Measurements from ENCODE around the gene TPCN1. TPM values are rescaled to one million over a fixed set of nuclear protein-coding genes. Genes with fewer than 3 reads are reported as not detected.

The TPCN1 gene
- total RNA-seq, 1 experiment from 2014 or later = 91.1 TPM

DNA sequence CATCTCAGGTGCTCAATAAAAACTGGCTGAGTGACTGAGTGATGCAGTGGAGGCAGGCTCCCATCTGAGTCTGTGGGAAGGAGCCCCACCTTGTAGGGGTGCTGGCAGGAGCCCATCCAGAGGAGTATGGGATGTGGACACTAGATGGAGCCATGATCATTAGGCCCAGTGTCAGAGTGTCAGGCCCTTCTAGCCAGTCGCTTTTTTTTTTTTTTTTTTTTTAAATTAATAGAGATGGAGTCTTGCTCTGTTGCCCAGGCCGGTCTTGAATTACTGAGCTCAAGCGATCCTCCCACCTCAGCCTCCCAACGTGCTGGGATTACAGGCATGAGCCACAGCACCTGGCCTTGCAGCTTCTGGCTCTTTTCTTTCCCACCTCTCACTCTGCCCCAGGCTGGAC lies 24.3 kb upstream of the TPCN1 start:
- Mint-ChIP-seq H3K36me3 (ENCODE audit: insufficient read depth, unreplicated experiment) (peaks cover 14% of the 10 kb centered on the region), H3K4me1 (ENCODE audit: low read depth, unreplicated experiment) (peaks cover 13% of the 10 kb centered on the region), H3K4me3 (ENCODE audit: low read depth, unreplicated experiment) (no peak overlapping the region), H3K27me3 (ENCODE audit: unreplicated experiment) (no peaks in the 10 kb centered on the region), H3K27ac (ENCODE audit: unreplicated experiment) (peak overlapping the region; percentile 42), H3K9me3 (ENCODE audit: low read depth, unreplicated experiment) (no peaks in the 10 kb centered on the region)
- peak; percentile 81 for DNase-seq
- TF ChIP-seq, protein P1, sequence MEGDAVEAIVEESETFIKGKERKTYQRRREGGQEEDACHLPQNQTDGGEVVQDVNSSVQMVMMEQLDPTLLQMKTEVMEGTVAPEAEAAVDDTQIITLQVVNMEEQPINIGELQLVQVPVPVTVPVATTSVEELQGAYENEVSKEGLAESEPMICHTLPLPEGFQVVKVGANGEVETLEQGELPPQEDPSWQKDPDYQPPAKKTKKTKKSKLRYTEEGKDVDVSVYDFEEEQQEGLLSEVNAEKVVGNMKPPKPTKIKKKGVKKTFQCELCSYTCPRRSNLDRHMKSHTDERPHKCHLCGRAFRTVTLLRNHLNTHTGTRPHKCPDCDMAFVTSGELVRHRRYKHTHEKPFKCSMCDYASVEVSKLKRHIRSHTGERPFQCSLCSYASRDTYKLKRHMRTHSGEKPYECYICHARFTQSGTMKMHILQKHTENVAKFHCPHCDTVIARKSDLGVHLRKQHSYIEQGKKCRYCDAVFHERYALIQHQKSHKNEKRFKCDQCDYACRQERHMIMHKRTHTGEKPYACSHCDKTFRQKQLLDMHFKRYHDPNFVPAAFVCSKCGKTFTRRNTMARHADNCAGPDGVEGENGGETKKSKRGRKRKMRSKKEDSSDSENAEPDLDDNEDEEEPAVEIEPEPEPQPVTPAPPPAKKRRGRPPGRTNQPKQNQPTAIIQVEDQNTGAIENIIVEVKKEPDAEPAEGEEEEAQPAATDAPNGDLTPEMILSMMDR (IDR thresholded peaks at IDR 0.05; ENCODE audit: unreplicated experiment) = peak; percentile 57
- no TSS peak for BruUV-seq (replicated peaks)
- CTCF ChIA-PET = interaction anchor here (0.6 kb wide), 8 partner anchors 10 to 43 kb away, joined by 3 to 8 read pairs (median 4); partner anchors contain the start of gene DDX54
- intact Hi-C loops (cut with micrococcal nuclease; ENCODE audit: unreplicated experiment) = loop anchor here (5.0 kb wide), 4 partner anchors 45 to 225 kb away; partner anchors contain the start of genes PLBD2 and SDSL

DNA sequence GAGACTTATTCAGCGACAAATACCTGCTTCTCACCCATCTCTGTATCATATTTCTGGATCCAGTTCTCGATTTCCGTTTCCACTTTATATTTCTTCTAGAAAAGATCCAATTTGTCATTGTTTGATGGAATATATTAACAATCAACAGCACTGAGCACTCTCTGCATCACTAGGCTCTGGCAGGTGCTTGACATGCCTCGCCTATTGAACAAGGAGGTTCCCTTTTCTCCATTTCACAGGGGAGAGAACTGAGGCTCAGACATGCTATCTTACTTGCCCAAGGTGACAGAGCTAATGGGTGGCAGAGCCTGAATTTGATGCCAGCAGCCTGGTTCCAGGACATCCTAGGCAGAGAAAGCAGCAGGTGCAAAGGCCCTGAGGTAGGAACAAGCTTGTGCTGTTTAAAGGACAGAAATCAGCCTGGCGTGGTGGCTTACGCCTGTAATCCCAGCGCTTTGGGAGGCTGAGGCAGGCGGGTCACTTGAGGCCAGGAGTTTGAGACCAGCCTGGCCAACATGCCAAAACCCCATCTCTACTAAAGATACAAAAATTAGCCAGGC lies 23.7 kb upstream of the TPCN1 start:
- intact Hi-C loops (cut with micrococcal nuclease; ENCODE audit: unreplicated experiment) = loop anchor here (5.0 kb wide), 4 partner anchors 45 to 225 kb away; partner anchors contain the start of genes PLBD2 and SDSL
- TSS peak; percentile 9 for BruUV-seq (replicated peaks)
- TF ChIP-seq, protein P1 (IDR thresholded peaks at IDR 0.05; ENCODE audit: unreplicated experiment) = no peak
- H3K36me3 Mint-ChIP-seq (ENCODE audit: insufficient read depth, unreplicated experiment) = peaks cover 8% of the 10 kb centered on the region
- H3K9me3 Mint-ChIP-seq (ENCODE audit: low read depth, unreplicated experiment) = no peaks in the 10 kb centered on the region
- H3K27ac Mint-ChIP-seq (ENCODE audit: unreplicated experiment) = peak overlapping the region; percentile 42
- peaks cover 13% of the 10 kb centered on the region for H3K4me1 Mint-ChIP-seq (ENCODE audit: low read depth, unreplicated experiment)
- CTCF ChIA-PET = interaction anchor here (0.6 kb wide), 8 partner anchors 10 to 42 kb away, joined by 3 to 8 read pairs (median 4); partner anchors contain the start of gene DDX54
- H3K4me3 Mint-ChIP-seq (ENCODE audit: low read depth, unreplicated experiment) = no peak overlapping the region
- DNase-seq = no peak
- H3K27me3 Mint-ChIP-seq (ENCODE audit: unreplicated experiment) = no peaks in the 10 kb centered on the region

DNA sequence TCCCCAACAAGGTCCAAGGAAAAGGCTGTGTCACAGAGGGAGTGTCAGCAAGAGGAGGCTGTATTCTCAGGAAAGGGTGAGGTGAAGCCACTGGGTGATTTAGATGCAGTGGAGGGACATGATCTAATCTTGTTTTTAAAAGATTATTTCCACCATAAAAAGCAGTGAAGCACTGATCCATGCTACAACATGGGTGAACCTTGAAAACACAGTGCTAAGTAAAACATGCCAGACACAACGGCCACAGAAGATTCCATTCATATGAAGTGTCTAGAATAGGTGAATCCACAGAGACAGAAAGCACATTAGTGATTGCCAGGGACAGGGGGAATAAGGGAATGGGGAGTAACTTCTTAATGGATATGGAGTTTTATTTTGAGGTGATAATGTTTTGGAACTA lies 23.0 kb upstream of the TPCN1 start:
- no peaks in the 10 kb centered on the region for H3K27me3 Mint-ChIP-seq (ENCODE audit: unreplicated experiment)
- CTCF ChIA-PET = no interaction called here
- no peak overlapping the region for H3K27ac Mint-ChIP-seq (ENCODE audit: unreplicated experiment)
- BruUV-seq (replicated peaks) = no TSS peak
- DNase-seq = no peak
- H3K4me1 Mint-ChIP-seq (ENCODE audit: low read depth, unreplicated experiment) = peaks cover 12% of the 10 kb centered on the region
- peaks cover 7% of the 10 kb centered on the region for H3K36me3 Mint-ChIP-seq (ENCODE audit: insufficient read depth, unreplicated experiment)
- H3K9me3 Mint-ChIP-seq (ENCODE audit: low read depth, unreplicated experiment) = no peaks in the 10 kb centered on the region
- TF ChIP-seq, protein P1 (IDR thresholded peaks at IDR 0.05; ENCODE audit: unreplicated experiment) = no peak
- intact Hi-C loops (cut with micrococcal nuclease; ENCODE audit: unreplicated experiment) = loop anchor here (5.0 kb wide), 4 partner anchors 44 to 224 kb away; partner anchors contain the start of genes PLBD2 and SDSL
- H3K4me3 Mint-ChIP-seq (ENCODE audit: low read depth, unreplicated experiment) = no peak overlapping the region

DNA sequence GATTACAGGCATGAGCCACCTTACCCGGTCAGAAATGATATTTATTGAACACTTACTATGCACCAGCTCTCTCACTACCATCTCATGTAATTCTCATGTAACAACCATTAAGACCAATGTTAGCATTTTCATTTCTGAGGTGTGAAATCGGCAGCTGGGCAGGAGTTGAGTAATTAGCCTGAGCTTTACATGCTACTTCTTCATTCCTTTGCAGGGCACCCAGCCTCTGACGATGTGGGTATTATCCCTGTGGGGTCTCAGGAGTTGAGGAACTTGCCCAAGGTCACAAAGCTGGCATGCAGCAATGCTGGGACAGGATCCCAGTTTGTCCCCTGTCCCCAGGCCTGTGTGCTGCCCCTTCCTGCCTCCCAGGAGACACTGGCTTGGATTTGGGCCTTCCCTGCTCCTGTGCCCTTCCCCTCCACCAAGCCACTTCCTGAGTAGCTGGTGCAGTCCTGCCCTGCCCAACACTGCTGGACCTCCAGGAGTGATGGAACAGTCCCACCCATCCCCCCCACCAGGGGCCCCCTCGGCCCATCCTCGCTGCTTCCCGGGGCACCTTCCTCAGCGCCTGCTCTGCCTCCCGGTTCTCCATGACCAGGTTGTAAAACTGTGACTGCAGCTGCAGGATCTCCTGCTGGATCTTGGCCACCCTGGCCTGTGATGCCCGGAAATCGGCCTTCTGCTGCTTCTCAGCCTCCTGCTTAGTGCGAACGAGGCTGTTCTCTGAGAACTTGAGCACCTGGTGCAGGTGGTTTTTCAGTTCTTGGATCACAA lies 21.1 kb upstream of the TPCN1 start:
- no peaks in the 10 kb centered on the region for H3K36me3 Mint-ChIP-seq (ENCODE audit: insufficient read depth, unreplicated experiment)
- no peak overlapping the region for H3K27ac Mint-ChIP-seq (ENCODE audit: unreplicated experiment)
- TF ChIP-seq, protein P1 (IDR thresholded peaks at IDR 0.05; ENCODE audit: unreplicated experiment) = no peak
- no peaks in the 10 kb centered on the region for H3K27me3 Mint-ChIP-seq (ENCODE audit: unreplicated experiment)
- intact Hi-C loops (cut with micrococcal nuclease; ENCODE audit: unreplicated experiment) = no loop called here
- CTCF ChIA-PET = no interaction called here
- BruUV-seq (replicated peaks) = no TSS peak
- no peak overlapping the region for H3K4me3 Mint-ChIP-seq (ENCODE audit: low read depth, unreplicated experiment)
- peaks cover 14% of the 10 kb centered on the region for H3K4me1 Mint-ChIP-seq (ENCODE audit: low read depth, unreplicated experiment)
- no peaks in the 10 kb centered on the region for H3K9me3 Mint-ChIP-seq (ENCODE audit: low read depth, unreplicated experiment)
- no peak for DNase-seq
